GM23248 (cell line): ENCODE measurements around the gene NFIA.

Experiments
- EZH2 ChIP-seq: fragments of 200-600 bp; sonication (generic); IDR thresholded peaks from 2 replicates; pipeline ENCODE4 v1.6.1; 2018; ENCODE audit warnings: antibody characterized with exemption, mild to moderate bottlenecking; ENCODE audit not compliant: insufficient read depth, poor library complexity, severe bottlenecking
- EZH2phosphoT487 ChIP-seq: fragments of 200-600 bp; sonication (generic); IDR thresholded peaks from 2 replicates; pipeline ENCODE4 v1.6.1; 2018; ENCODE audit warnings: antibody characterized with exemption, moderate library complexity, mild to moderate bottlenecking, low read depth; ENCODE audit not compliant: insufficient read depth

DNA sequence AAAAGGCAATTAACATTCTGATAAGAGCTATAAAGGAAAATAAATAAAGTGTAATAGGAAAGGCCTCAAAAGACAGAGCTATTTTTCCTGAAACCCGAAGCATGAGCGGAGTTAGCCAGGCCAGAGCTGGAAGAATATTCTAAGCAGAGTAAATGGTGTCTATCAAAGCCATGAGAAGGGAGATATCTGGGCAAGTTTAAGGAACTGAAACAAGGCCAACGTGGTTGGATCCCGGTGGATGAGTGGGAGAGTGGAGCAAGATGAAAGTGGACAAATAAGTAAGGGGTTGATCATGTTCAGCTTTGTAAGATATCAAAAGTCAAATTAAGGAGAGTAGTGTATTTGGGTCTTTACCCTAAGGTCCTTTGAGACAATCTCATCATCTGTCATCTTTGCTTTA lies 408.6 kb downstream of the NFIA start:
- TF ChIP-seq EZH2 (no peak), EZH2phosphoT487 (no peak)
